PC-9 (cell line): ENCODE results near the gene BOD1.

Experiments used
- EZH2 ChIP-seq: fragments of 200-600 bp; sonication (generic); IDR thresholded peaks from 2 replicates; pipeline ENCODE4 v1.8.0; 2017; ENCODE audit warnings: antibody characterized with exemption, low read depth
- TF ChIP-seq, protein P1 (sequence below): fragments of 200-600 bp; sonication (generic); conservative IDR thresholded peaks from 2 replicates; pipeline ENCODE4 v1.6.1; 2017; ENCODE audit warnings: mixed run types, antibody characterized with exemption, mild to moderate bottlenecking, moderate library complexity

DNA sequence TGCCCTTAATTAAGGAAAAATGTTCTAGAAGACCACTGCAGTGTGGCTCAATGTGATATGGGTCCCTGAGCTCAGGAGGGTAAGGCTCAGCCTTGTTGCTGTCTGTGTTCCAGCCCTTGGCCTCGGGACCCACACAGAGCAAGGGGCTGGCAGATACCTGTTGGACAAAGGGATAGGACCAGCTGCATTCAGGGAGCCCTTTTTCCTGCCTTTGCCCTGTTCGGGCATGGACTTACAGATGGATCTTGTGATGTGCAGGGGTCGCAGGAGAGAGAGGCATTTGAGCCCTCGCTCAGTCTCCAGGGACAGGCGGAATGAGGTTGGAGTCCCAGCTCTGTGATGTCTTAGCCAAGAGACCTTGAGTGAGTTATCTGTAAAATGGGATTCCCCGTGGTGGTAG, 12.1 kb upstream of the BOD1 start:
- TF ChIP-seq, protein P1, sequence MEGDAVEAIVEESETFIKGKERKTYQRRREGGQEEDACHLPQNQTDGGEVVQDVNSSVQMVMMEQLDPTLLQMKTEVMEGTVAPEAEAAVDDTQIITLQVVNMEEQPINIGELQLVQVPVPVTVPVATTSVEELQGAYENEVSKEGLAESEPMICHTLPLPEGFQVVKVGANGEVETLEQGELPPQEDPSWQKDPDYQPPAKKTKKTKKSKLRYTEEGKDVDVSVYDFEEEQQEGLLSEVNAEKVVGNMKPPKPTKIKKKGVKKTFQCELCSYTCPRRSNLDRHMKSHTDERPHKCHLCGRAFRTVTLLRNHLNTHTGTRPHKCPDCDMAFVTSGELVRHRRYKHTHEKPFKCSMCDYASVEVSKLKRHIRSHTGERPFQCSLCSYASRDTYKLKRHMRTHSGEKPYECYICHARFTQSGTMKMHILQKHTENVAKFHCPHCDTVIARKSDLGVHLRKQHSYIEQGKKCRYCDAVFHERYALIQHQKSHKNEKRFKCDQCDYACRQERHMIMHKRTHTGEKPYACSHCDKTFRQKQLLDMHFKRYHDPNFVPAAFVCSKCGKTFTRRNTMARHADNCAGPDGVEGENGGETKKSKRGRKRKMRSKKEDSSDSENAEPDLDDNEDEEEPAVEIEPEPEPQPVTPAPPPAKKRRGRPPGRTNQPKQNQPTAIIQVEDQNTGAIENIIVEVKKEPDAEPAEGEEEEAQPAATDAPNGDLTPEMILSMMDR: no peak
- TF ChIP-seq EZH2: no peak
